TTC549 (cell line): ENCODE results near the gene CSNK1A1.
"Not testable (repeated sequence)": the region's sequence is repeated elsewhere in the genome, so short reads cannot be mapped to it uniquely, and the experiment has no call there.

Experiments
- FAIRE-seq: peaks from 2 replicates; lab custom pipeline; 2012; peaks lifted over from hg19 to GRCh38; lab: Jason Lieb, UNC

CSNK1A1 gene

GRCh38 chr5:149528281-149529060 is 22.8 kb downstream of the CSNK1A1 start:
- no peak for FAIRE-seq

- no peak for FAIRE-seq
These were observed 24.2 kb downstream of the CSNK1A1 start for GRCh38 chr5:149526845-149527590.

GRCh38 chr5:149521739-149522685 is 29.2 kb downstream of the CSNK1A1 start:
- no peak for FAIRE-seq

GRCh38 chr5:149519601-149520000 is 31.6 kb downstream of the CSNK1A1 start:
- no peak for FAIRE-seq

- no peak for FAIRE-seq
These were observed 32.6 kb downstream of the CSNK1A1 start for GRCh38 chr5:149518620-149519019.

- FAIRE-seq: no peak
These were observed 33.6 kb downstream of the CSNK1A1 start for GRCh38 chr5:149517461-149518122.

- no peak for FAIRE-seq
These were observed 36.7 kb downstream of the CSNK1A1 start for GRCh38 chr5:149514512-149514911.

- not testable (repeated sequence) for FAIRE-seq
These were observed 37.8 kb downstream of the CSNK1A1 start for GRCh38 chr5:149513372-149513947.

- no peak for FAIRE-seq
These were observed 41.1 kb downstream of the CSNK1A1 start for GRCh38 chr5:149510136-149510535.

GRCh38 chr5:149504677-149505076 is 46.6 kb downstream of the CSNK1A1 start:
- no peak for FAIRE-seq

GRCh38 chr5:149503006-149503405 is 48.2 kb downstream of the CSNK1A1 start:
- FAIRE-seq: no peak

- no peak for FAIRE-seq
These were observed 50.2 kb downstream of the CSNK1A1 start for GRCh38 chr5:149500922-149501582.

- no peak for FAIRE-seq
These were observed 52.4 kb downstream of the CSNK1A1 start for GRCh38 chr5:149498724-149499336.

GRCh38 chr5:149497357-149497756 is 53.9 kb downstream of the CSNK1A1 start:
- FAIRE-seq: no peak

- FAIRE-seq: no peak
These were observed 54.3 kb downstream of the CSNK1A1 start for GRCh38 chr5:149496917-149497316.

- FAIRE-seq: peak; percentile 11
These were observed 55.1 kb downstream of the CSNK1A1 start for GRCh38 chr5:149496166-149496565.

- FAIRE-seq: no peak
These were observed 55.6 kb downstream of the CSNK1A1 start for GRCh38 chr5:149495673-149496072.

GRCh38 chr5:149493316-149493715 is 57.9 kb downstream of the CSNK1A1 start:
- FAIRE-seq: no peak

GRCh38 chr5:149492781-149493180 is 58.5 kb downstream of the CSNK1A1 start:
- no peak for FAIRE-seq
